ENCODE results near the gene TARS3. TPM values are rescaled to one million over a fixed set of nuclear protein-coding genes. Genes with fewer than 3 reads are reported as not detected.

Gene TARS3
- total RNA-seq, 1 experiment from 2014 or later: 4.6 TPM

- no peaks in the 10 kb centered on the region for H4K20me1 ChIP-seq (ENCODE audit: insufficient read depth)
- TF ChIP-seq EZH2 (IDR thresholded peaks at IDR 0.05; ENCODE audit: low read depth) (no peak), CTCF (conservative IDR thresholded peaks at IDR 0.05) (no peak)
- no peaks in the 10 kb centered on the region for H3K79me2 ChIP-seq (ENCODE audit: low read depth)
- no peak overlapping the region for H3K4me3 ChIP-seq
- intact Hi-C loops (cut with micrococcal nuclease; ENCODE audit: unreplicated experiment): no loop called here
- 0 out of 2 replicates have a peak, but pooled peaks cover 4% of the 10 kb centered on the region for H3K4me1 ChIP-seq (replicated peaks; ENCODE audit: insufficient read depth)
- H3K36me3 ChIP-seq (ENCODE audit: low read depth): no peaks in the 10 kb centered on the region
- H3K9me2 ChIP-seq (ENCODE audit: insufficient read depth): no peaks in the 10 kb centered on the region
- POLR2A ChIA-PET (ENCODE audit: unreplicated experiment): no interaction called here
- H3K9me3 ChIP-seq (ENCODE audit: insufficient read depth, low read depth): no peaks in the 10 kb centered on the region
- BruUV-seq (replicated peaks): no TSS peak
- H3K27ac ChIP-seq: no peak overlapping the region
- H3K4me2 ChIP-seq: no peak overlapping the region
- H2AFZ ChIP-seq: 0 out of 2 replicates have a peak overlapping the region, but pooled peaks have one; percentile 63
- CTCF ChIA-PET: no interaction called here
- no peak for DNase-seq
- no peaks in the 10 kb centered on the region for H3F3A ChIP-seq (ENCODE audit: insufficient read depth, low read depth)
- H3K27me3 ChIP-seq (ENCODE audit: insufficient read depth, low read depth): no peaks in the 10 kb centered on the region
These were observed 54.5 kb downstream of the TARS3 start for GRCh38 chr15:101669744-101670143.

DNA sequence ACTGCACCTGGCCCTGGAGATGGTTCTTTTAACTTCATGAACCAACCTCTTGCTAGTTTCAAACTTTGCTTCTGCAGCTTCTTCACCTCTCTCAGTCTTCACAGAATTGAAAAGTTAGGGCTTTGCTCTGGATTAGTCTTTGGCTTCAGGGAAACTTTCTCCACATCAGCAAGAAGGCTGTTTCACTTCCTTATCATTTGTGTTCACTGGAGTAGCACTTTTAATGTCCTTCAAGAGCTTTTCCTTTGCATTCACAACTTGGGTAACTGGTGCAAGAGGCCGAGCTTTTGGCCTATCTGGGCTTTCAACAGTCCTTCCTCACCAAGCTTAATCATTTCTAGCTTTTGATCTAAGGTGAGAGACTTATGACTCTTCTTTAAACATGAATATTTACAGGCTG lies 56.4 kb downstream of the TARS3 start:
- TF ChIP-seq CTCF (conservative IDR thresholded peaks at IDR 0.05): no peak
- TF ChIP-seq EZH2 (IDR thresholded peaks at IDR 0.05; ENCODE audit: low read depth): no peak

DNA sequence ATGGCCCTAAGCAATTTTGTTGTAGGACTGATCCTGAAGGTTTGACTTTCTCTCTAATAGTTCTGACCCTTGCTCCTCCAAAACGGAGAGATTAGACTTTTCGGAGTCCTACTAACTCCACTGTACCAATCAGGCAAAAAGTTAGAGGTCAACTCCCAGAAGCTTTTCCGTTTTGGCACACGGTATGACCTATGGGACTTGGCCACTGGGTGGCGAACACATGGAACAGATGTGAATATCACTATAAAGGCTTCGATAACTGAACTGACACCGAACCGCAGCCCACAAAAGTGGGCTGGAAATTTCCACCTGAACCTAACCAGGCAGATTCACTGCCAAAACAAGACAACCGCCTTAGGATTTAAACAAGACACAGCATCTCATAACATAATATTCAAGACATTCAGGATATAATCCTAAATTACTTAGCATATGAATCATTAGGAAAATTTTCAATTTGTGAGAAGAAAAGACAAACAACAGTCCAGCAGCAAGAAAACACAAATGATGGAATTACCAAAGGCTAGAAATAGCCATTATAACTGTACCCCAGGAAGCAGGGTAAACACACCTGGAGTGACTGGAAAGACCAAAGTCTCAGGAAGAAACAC lies 59.9 kb downstream of the TARS3 start:
- Histone ChIP-seq H3K27ac (no peak overlapping the region), H3K36me3 (ENCODE audit: low read depth) (no peaks in the 10 kb centered on the region), H4K20me1 (ENCODE audit: insufficient read depth) (no peaks in the 10 kb centered on the region), H3K9me3 (ENCODE audit: insufficient read depth, low read depth) (no peaks in the 10 kb centered on the region), H3K4me3 (no peak overlapping the region), H3K4me1 (replicated peaks; ENCODE audit: insufficient read depth) (0 out of 2 replicates have a peak, but pooled peaks cover under 1% of the 10 kb centered on the region), H3K79me2 (ENCODE audit: low read depth) (no peaks in the 10 kb centered on the region), H3K9me2 (ENCODE audit: insufficient read depth) (no peaks in the 10 kb centered on the region; the same call in 1 of the 2 replicates), H3K27me3 (ENCODE audit: insufficient read depth, low read depth) (no peaks in the 10 kb centered on the region), H2AFZ (no peak overlapping the region), H3F3A (ENCODE audit: insufficient read depth, low read depth) (no peaks in the 10 kb centered on the region), H3K4me2 (no peak overlapping the region)
- CTCF ChIA-PET: no interaction called here
- POLR2A ChIA-PET (ENCODE audit: unreplicated experiment): no interaction called here
- no peak for TF ChIP-seq EZH2 (IDR thresholded peaks at IDR 0.05; ENCODE audit: low read depth)
- TF ChIP-seq CTCF (conservative IDR thresholded peaks at IDR 0.05): no peak; the same call in 1 of the 2 replicates
- DNase-seq: no peak
- intact Hi-C loops (cut with micrococcal nuclease; ENCODE audit: unreplicated experiment): no loop called here
- BruUV-seq (replicated peaks): no TSS peak

More for the DNA sequence above, 56.4 kb downstream of the TARS3 start:
- CTCF ChIA-PET: interaction anchor here (0.6 kb wide), 1 partner anchor 577 kb away, joined by 3 read pairs; no protein-coding TSS in a partner anchor
- no peak for DNase-seq
- Histone ChIP-seq H3K27ac (no peak overlapping the region), H3K9me2 (ENCODE audit: insufficient read depth) (no peaks in the 10 kb centered on the region; the same call in 1 of the 2 replicates), H3K4me2 (no peak overlapping the region), H4K20me1 (ENCODE audit: insufficient read depth) (no peaks in the 10 kb centered on the region), H3K9me3 (ENCODE audit: insufficient read depth, low read depth) (no peaks in the 10 kb centered on the region), H3K4me1 (replicated peaks; ENCODE audit: insufficient read depth) (0 out of 2 replicates have a peak, but pooled peaks cover 4% of the 10 kb centered on the region), H3F3A (ENCODE audit: insufficient read depth, low read depth) (no peaks in the 10 kb centered on the region), H3K36me3 (ENCODE audit: low read depth) (no peaks in the 10 kb centered on the region), H3K27me3 (ENCODE audit: insufficient read depth, low read depth) (no peaks in the 10 kb centered on the region), H3K79me2 (ENCODE audit: low read depth) (no peaks in the 10 kb centered on the region), H3K4me3 (no peak overlapping the region), H2AFZ (no peak overlapping the region)
- POLR2A ChIA-PET (ENCODE audit: unreplicated experiment): no interaction called here
- BruUV-seq (replicated peaks): no TSS peak
- intact Hi-C loops (cut with micrococcal nuclease; ENCODE audit: unreplicated experiment): no loop called here
